K562 (cell line): ENCODE data around the gene RDH16. TPM values are rescaled to one million over a fixed set of nuclear protein-coding genes. Genes with fewer than 3 reads are reported as not detected.

Source experiments
- ATAC-seq: fragments of 200-7000 bp; cut with Tn5 transposase; 3 replicates; pipeline ENCODE4 v1.9.1; 2020; ENCODE audit warnings: moderate library complexity
- BruUV-seq: library from RNA; stranded (reverse); fragments of 400-500 nt; replicated peaks from 2 replicates; lab custom pipeline; 2021; lab: Mats Ljungman, UMichigan
- CTCF ChIA-PET: fragments of 300-600 bp; formaldehyde crosslinking; extraction: SDS; loops from one replicate; lab custom pipeline; 2021; ENCODE audit warnings: low intra/inter-chr PET ratio; lab: Yijun Ruan, JAX
- POLR2A ChIA-PET: fragments of 300-600, 350-650 bp; sonication (Branson Sonifier 250); formaldehyde crosslinking; extraction: SDS; loops from one replicate; lab custom pipeline; 2021; ENCODE audit warnings: antibody characterized with exemption, inconsistent platforms; lab: Yijun Ruan, JAX
- DNase-seq, 4 experiments: peaks; one replicate each; pipeline versions ENCODE4 v3.0.0 to v3.0.0-alpha.2; 2011 to 2018; ENCODE audit warnings: low spot score in 3 of 4, mixed read lengths in 3 of 4; ENCODE audit errors: extremely low read depth in 1 of 4
- FAIRE-seq: peaks from 2 replicates; lab custom pipeline; 2011; peaks lifted over from hg19 to GRCh38; lab: Jason Lieb, UNC
- H2AFZ ChIP-seq: 2 replicates; pipeline ENCODE4 v1.6.0; 2011; ENCODE audit warnings: low read depth, low read length, control low read depth, inconsistent platforms
- H3K27ac ChIP-seq: fragments of 200-600 bp; 3 replicates; pipeline ENCODE4 v1.8.0; 2011; ENCODE audit warnings: low read depth, mild to moderate bottlenecking, control low read depth, inconsistent platforms, low read length, moderate library complexity, mixed read lengths; ENCODE audit errors: extremely low read depth
- H3K27me3 ChIP-seq, 2 experiments: fragments of 300-600 bp in 1 of 2; 2 replicates in 1 of 2; 3 replicates in 1 of 2; pipeline versions ENCODE4 v1.6.0 to v1.8.0; 2011; ENCODE audit warnings: inconsistent platforms in 2 of 2, low read length in 2 of 2, mild to moderate bottlenecking in 1 of 2, mixed read lengths in 1 of 2, moderate library complexity in 1 of 2; ENCODE audit not compliant: control insufficient read depth in 2 of 2, insufficient read depth in 2 of 2
- H3K36me3 ChIP-seq: fragments of 300-600 bp; 3 replicates; pipeline ENCODE4 v1.8.0; 2011; ENCODE audit warnings: mild to moderate bottlenecking, low read length, inconsistent platforms; ENCODE audit not compliant: control insufficient read depth, insufficient read depth
- H3K4me1 ChIP-seq, 2 experiments: fragments of 200-600 bp in 1 of 2; replicated peaks in 1 of 2; 2 replicates in 1 of 2; 3 replicates in 1 of 2; pipeline versions ENCODE4 v1.5.1 to v1.8.0; 2011; ENCODE audit warnings: inconsistent platforms in 2 of 2, low read length in 2 of 2, mild to moderate bottlenecking in 1 of 2, mixed read lengths in 1 of 2, moderate library complexity in 1 of 2; ENCODE audit not compliant: control insufficient read depth in 2 of 2, insufficient read depth in 2 of 2
- H3K4me2 ChIP-seq: 2 replicates; pipeline ENCODE4 v1.6.1; 2011; ENCODE audit warnings: low read length, control low read depth, inconsistent platforms, mixed read lengths; ENCODE audit not compliant: insufficient read depth
- H3K4me3 ChIP-seq: fragments of 200-600 bp; sonication (generic), shearing (Covaris generic); 2 replicates; pipeline ENCODE4 v1.5.1; 2016; ENCODE audit warnings: control low read depth, inconsistent platforms
- H3K79me2 ChIP-seq: fragments of 200-600 bp; 3 replicates; pipeline ENCODE4 v1.8.0; 2011; ENCODE audit warnings: low read length, inconsistent platforms; ENCODE audit not compliant: control insufficient read depth, insufficient read depth
- H3K9ac ChIP-seq, 2 experiments: 2 replicates each; pipeline versions ENCODE4 v1.6.0 to v1.6.1; 2011; ENCODE audit warnings: low read depth in 2 of 2, low read length in 2 of 2, control low read depth in 1 of 2, inconsistent platforms in 1 of 2, mild to moderate bottlenecking in 1 of 2, mixed read lengths in 1 of 2; ENCODE audit not compliant: insufficient read depth in 1 of 2
- H3K9me1 ChIP-seq: one replicate; pipeline ENCODE4 v1.6.0; 2011; ENCODE audit warnings: inconsistent platforms, mild to moderate bottlenecking, low read length, moderate library complexity; ENCODE audit not compliant: control insufficient read depth, insufficient read depth
- H3K9me3 ChIP-seq: replicated peaks from 2 replicates; pipeline ENCODE4 v1.5.1; 2011; ENCODE audit warnings: low read depth, low read length, inconsistent platforms; ENCODE audit not compliant: control insufficient read depth, insufficient read depth
- H4K20me1 ChIP-seq: replicated peaks from 2 replicates; pipeline ENCODE4 v1.6.1; 2011; ENCODE audit warnings: low read length, inconsistent platforms, mixed read lengths; ENCODE audit not compliant: control insufficient read depth, insufficient read depth
- BRCA1 ChIP-seq, 2 experiments: fragments of 450-650 bp in 1 of 2; sonication (generic) in 1 of 2; formaldehyde crosslinking in 1 of 2; IDR thresholded peaks; 2 replicates each; pipeline versions ENCODE4 v1.5.0 to v1.6.1; 2017 to 2020; ENCODE audit warnings: mild to moderate bottlenecking in 1 of 2, missing genetic modification reagents in 1 of 2
- CSDE1 ChIP-seq, 2 experiments: fragments of 450-650 bp; IDR thresholded peaks; 2 replicates each; pipeline ENCODE4 v1.6.1; 2016; ENCODE audit warnings: mild to moderate bottlenecking in 1 of 2
- E2F3 ChIP-seq: fragments of 250-450 bp; sonication (Bioruptor Pico); IDR thresholded peaks from 2 replicates; pipeline ENCODE4 v1.4.0; 2020; ENCODE audit warnings: mild to moderate bottlenecking
- ETV1 ChIP-seq: fragments of 450-650 bp; conservative IDR thresholded peaks from 2 replicates; pipeline ENCODE4 v1.6.1; 2016; ENCODE audit warnings: missing genetic modification characterization, control low read depth, low read depth, missing compliant biosample characterization
- POLR2H ChIP-seq: IDR thresholded peaks from 2 replicates; pipeline ENCODE4 v1.6.1; 2016; ENCODE audit warnings: missing genetic modification characterization, low read depth, mild to moderate bottlenecking, control low read depth, missing compliant biosample characterization, moderate library complexity
- SIN3A ChIP-seq, 2 experiments: fragments of 150-350 bp in 1 of 2; IDR thresholded peaks; 2 replicates each; pipeline ENCODE4 v1.6.1; 2011 to 2016; ENCODE audit warnings: borderline replicate concordance in 2 of 2, low read depth in 2 of 2, low read length in 2 of 2, mild to moderate bottlenecking in 2 of 2, moderate library complexity in 2 of 2; ENCODE audit not compliant: control insufficient read depth in 1 of 2
- SMARCE1 ChIP-seq: fragments of 450-650 bp; IDR thresholded peaks from 2 replicates; pipeline ENCODE4 v1.7.1; 2016; ENCODE audit warnings: mild to moderate bottlenecking
- SPI1 ChIP-seq: IDR thresholded peaks from 2 replicates; pipeline ENCODE4 v1.6.1; 2011; ENCODE audit warnings: low read depth, low read length, control low read depth, borderline replicate concordance
- ZC3H8 ChIP-seq: fragments of 450-650 bp; IDR thresholded peaks from 2 replicates; pipeline ENCODE4 v1.6.1; 2017
- ZNF444 ChIP-seq: fragments of 250-450 bp; sonication (Bioruptor Pico); IDR thresholded peaks from 2 replicates; pipeline ENCODE4 v1.4.0; 2020; ENCODE audit warnings: mild to moderate bottlenecking, moderate library complexity
- WGBS: fragments of 100-300 bp; shearing (Covaris generic); methylation state at CpG from one replicate; pipeline ENCODE4 v1.1.6; 2016; ENCODE audit warnings: low coverage, mixed read lengths; ENCODE audit not compliant: insufficient coverage; ENCODE audit errors: missing lambda C conversion rate; 5-methylcytosine and 5-hydroxymethylcytosine counted together
- in situ Hi-C: fragments of 300-500 bp; cut with MboI; formaldehyde crosslinking; loops from 4 replicates; pipeline ENCODE4 v1.15.0; 2018; ENCODE audit warnings: inconsistent platforms, mixed read lengths
- intact Hi-C: fragments of 100-400 bp; cut with micrococcal nuclease; formaldehyde crosslinking; loops from 2 replicates; pipeline ENCODE4 v1.14.2; 2022
- polyA plus RNA-seq, 8 experiments: library from polyadenylated mRNA; depleted of rRNA in 4 of 8; stranded (reverse) in 5 of 8; unstranded in 3 of 8; fragments of >200 nt; fragmentation: Nextera tagmentation in 2 of 8; fragmentation: Illumina TruSeq in 1 of 8; extraction: Ambion mirVana in 2 of 8; extraction: Trizol in 1 of 8; gene quantifications; 2 replicates each; pipeline versions ENCODE4 v1.2.1 to v1.2.3, GENCODE V29; 2011 to 2014; ENCODE audit warnings: inconsistent platforms in 1 of 8, missing spikeins in 1 of 8
- total RNA-seq, 7 experiments: library from RNA; depleted of rRNA in 6 of 7; stranded (reverse); fragments of >200 nt in 6 of 7; fragmentation: Illumina TruSeq in 2 of 7; extraction: Trizol in 2 of 7; gene quantifications; 2 replicates each; pipeline versions ENCODE4 v1.2.1 to v1.2.3, GENCODE V29; 2011 to 2021; ENCODE audit warnings: low replicate concordance in 1 of 7
- TF ChIP-seq, protein P1 (sequence below): IDR thresholded peaks from 3 replicates; pipeline ENCODE4 v1.6.1; 2011; ENCODE audit warnings: borderline replicate concordance, mild to moderate bottlenecking; ENCODE audit not compliant: insufficient read length, insufficient read depth
- TF ChIP-seq, protein P2 (sequence below): sonication (generic); formaldehyde crosslinking; IDR thresholded peaks from 2 replicates; pipeline ENCODE4 v1.9.0; 2022; ENCODE audit warnings: mild to moderate bottlenecking, missing genetic modification reagents

RDH16 gene
- total and polyA plus RNA-seq, 9 of the 15 experiments (the other 6 are each of a cell fraction or from before 2014, with no cell fraction given): 0.11 to 0.52 (median 0.22) TPM; not detected in 1

DNA sequence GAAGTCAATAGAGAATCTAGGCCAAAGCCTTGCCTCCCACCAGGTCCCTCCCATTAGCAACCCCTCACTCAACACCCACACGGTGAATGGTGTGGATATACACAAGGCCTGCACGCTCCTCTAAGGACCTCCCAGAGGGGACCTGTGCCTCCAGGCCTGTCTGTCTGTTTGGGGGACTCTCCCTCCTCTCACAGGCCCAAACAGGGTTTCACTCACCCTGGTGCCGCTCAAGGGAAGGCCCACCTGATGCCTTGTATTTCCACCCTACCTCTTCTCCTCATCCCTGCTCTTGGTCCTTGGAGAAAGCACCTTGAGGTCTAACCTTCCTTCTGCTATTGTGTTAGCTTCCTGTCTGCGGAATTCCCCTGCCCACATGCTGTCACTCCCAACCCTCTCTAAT, 27.6 kb downstream of the RDH16 start:
- Histone ChIP-seq H3K4me2 (no peak overlapping the region), H3K9ac (no peak overlapping the region), H3K36me3 (no peaks in the 10 kb centered on the region), H3K9me3 (no peaks in the 10 kb centered on the region), H3K27ac (no peak overlapping the region), H3K27me3 (no peaks in the 10 kb centered on the region), H3K4me1 (peaks cover 34 to 46% of the 10 kb centered on the region in 2 experiments), H2AFZ (peak overlapping the region; percentile 78), H3K9me1 (no peaks in the 10 kb centered on the region), H4K20me1 (no peaks in the 10 kb centered on the region), H3K79me2 (no peaks in the 10 kb centered on the region), H3K4me3 (no peak overlapping the region)
- ATAC-seq (no peak), DNase-seq (no peak), FAIRE-seq (no peak)
- WGBS: 90% methylated on average over 4 of the region's 4 CpGs
- intact Hi-C loops (loop anchor here (5.0 kb wide), 1 partner anchor 58 kb away; no protein-coding TSS in a partner anchor), in situ Hi-C loops (no loop called here)
- ChIA-PET CTCF (no interaction called here), POLR2A (interaction anchor here (0.5 to 1.6 kb wide), 2 partner anchors 13 to 242 kb away, joined by 3 to 4 read pairs; partner anchors contain the start of gene PTGES3)
- TF ChIP-seq SIN3A (IDR thresholded peaks at IDR 0.05; ENCODE audit: borderline replicate concordance in 2 of 2, control insufficient read depth in 1 of 2, low read depth in 2 of 2, low read length in 2 of 2) (no peak), POLR2H (no peak), ZC3H8 (no peak), BRCA1 (IDR thresholded peaks at IDR 0.05) (no peak), BRCA1 (CRISPR knock-in tag; IDR thresholded peaks at IDR 0.05) (no peak), E2F3 (CRISPR knock-in tag) (no peak), SMARCE1 (no peak), ZNF444 (CRISPR knock-in tag) (no peak), SPI1 (no peak), ETV1 (tag) (no peak), CSDE1 (IDR thresholded peaks at IDR 0.05) (no peak)
- TF ChIP-seq, protein P1, sequence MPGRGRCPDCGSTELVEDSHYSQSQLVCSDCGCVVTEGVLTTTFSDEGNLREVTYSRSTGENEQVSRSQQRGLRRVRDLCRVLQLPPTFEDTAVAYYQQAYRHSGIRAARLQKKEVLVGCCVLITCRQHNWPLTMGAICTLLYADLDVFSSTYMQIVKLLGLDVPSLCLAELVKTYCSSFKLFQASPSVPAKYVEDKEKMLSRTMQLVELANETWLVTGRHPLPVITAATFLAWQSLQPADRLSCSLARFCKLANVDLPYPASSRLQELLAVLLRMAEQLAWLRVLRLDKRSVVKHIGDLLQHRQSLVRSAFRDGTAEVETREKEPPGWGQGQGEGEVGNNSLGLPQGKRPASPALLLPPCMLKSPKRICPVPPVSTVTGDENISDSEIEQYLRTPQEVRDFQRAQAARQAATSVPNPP: no peak
- TF ChIP-seq, protein P2, sequence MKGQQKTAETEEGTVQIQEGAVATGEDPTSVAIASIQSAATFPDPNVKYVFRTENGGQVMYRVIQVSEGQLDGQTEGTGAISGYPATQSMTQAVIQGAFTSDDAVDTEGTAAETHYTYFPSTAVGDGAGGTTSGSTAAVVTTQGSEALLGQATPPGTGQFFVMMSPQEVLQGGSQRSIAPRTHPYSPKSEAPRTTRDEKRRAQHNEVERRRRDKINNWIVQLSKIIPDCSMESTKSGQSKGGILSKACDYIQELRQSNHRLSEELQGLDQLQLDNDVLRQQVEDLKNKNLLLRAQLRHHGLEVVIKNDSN (CRISPR knock-in tag): no peak
- BruUV-seq: no TSS peak
